GM18526 (cell line): ENCODE data around the gene PLCH2.

Source experiments
- POLR2A ChIP-seq: IDR thresholded peaks from 3 replicates; pipeline ENCODE4 v1.6.1; 2011; ENCODE audit not compliant: insufficient read length; ENCODE audit errors: extremely low read depth

PLCH2 gene

DNA sequence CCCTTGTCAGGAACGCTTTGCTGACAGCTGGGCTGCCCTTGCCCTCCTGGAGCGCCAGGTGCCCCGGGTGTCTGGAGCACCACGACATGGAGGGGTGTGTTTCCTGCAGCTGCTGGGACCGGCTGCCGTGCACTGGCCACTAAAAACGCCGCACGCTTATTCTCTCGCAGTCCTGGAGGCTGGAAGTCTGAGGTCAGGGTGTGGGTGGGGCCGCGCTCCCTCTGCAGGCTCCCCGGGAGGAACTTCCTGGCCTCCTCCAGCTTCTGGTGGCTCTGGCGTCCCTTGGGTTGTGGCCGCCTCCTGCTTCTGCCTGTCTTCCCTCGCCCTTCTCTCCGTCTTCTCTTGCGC lies 28.0 kb upstream of the PLCH2 start:
- no peak for TF ChIP-seq POLR2A

DNA sequence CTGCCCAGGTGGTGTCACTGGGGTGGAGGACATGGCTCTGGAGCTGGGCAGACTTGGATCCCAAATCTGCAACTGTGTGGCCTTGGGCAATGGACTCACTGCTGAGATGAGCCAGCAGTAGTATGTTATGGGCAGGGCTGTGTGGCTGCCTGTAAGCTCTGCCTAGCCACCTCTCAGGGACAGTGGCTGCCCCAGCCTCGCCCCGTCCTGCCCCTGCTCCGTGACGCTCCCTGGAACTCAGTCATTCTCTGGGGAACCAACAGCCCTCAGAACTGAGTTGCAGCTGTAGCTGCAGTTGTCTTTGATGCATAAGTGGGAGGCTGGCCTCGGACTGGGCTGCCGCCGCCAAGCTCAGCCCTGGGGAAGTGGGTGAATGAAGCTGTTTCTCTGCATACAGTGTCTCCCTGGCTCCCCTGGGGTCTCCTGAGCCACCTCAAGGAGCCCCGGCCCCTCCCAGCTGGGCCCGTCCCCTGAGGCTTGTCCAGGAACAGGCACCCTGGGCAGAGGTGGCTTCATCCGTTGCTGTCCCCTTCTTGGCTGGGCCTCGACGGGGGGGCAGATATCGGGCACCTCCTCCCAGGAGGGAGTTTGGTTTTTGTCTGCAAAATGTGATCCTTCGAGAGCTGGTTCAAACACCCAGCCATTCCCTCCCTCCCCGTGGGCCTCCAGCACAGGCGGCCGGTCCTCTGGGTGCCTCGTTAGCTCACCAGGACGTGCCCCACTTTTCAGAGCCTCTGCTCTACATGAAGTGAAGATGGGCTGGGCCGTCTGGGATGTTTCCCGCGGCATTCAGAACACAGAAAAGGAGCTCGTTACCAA lies 26.2 kb upstream of the PLCH2 start:
- TF ChIP-seq POLR2A, result no peak

DNA sequence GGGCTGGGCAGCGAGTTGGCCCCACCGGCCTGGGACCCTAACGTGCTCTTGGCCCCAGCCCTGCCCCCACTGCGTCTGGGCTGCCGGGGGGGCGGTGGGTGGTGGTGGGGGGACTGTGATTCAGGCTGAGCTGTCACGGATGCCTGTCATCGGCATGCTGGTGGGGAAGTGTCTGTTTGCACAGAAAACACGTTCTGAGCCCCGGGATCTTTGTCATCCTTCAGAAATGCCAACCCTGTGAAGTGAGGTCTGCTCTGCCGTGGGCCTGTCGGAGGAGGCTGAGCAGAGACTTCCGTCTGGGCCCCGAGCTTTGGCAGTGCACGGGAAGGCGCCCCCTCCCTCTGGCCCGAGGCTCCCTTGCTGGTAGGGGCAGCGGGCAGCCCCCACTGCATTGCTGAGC lies 24.3 kb upstream of the PLCH2 start:
- TF ChIP-seq POLR2A, result no peak

DNA sequence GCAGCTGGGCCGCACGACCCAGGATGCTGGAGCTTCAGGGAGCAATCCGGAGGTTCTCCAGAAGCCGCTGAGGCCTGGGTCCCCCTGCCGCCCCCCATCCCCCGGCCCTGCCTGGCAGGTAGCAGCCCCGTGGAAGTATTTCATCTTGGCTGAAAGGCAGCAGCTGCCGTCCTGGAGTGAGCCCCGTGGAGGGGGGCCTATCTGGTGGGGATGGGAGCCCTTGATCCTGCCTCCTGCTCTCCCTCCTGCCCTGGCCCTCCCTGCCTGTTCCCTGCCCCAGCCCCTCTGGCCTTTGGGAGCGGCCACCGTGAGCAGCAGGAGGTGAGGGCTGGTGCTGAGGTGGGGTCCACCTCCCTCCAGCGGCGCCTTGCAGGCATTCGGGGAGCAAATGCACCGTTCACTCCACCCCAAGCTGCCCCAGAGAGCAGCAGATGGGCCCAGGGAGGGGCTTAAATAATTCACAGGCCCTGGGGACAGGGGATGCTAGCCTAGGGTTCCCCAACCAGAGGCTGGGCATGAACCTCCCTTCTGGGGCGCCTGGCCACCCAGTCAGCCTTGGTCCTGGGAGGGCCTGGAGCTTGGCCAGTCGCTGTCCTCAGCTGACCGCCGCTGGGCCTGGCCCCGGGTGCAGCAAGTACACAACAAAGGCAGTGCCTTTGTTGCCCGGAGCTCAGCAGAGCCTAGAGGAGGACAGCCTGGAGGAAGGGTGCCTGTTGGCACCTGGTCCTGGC lies 23.7 kb upstream of the PLCH2 start:
- TF ChIP-seq POLR2A, result no peak

DNA sequence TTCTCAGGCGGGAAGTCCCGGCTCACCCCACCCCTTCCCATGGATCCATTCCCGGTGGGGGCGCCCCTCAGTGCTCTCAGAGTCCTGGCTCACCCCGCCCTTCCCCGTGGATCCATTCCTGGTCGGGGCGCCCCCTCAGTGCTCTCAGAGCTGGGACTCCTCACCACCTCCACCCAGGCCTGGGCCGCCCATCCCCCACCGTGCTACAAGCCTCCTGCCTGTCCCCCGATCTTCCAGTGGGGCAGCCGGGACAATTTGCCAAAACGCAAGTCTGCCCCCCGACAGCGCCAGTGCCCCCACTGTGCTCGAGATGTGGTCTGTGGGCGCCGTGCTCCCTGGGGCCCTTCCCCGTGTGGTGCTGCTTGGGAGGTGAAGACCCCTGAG lies 23.2 kb upstream of the PLCH2 start:
- TF ChIP-seq POLR2A, result no peak

DNA sequence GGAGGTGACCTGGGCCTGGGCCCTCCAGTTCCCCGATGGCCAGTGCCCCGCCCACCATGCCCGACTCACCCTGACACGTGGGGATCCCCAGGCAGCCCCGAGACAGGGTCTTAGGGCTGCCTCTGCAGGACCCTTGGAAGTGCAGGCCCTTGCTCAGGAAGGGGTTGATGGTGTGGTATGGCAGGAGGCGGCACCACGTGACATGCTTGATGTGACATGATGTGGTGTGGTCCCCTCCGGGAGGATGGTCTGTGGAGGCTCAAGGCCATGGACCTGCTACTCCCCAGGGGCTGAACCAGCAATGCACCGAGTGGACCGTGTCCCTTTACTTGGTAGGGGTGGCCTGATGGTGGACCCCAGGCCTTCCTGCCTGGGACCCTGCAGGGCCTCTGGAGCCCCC lies 21.9 kb upstream of the PLCH2 start:
- TF ChIP-seq POLR2A, result no peak

DNA sequence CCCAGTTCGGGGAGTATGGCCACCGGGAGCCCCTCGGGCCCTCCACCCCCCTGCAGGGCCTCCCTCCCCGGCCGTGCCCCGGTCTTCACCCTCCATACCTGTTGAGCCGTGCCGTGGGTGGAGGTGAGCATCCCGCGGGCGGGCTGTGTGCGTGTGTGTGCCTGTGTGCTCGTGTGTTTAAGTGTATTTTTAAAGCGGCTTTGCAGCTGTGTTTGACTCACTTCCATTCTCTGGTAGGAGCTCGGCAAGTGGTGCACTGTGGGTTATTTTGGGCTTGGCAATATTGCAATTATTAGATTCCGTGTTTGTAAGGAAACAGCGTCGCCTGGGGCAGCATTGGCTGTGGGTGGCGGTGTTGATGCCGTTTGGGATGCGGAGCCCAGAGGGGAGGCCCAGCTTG lies 20.3 kb upstream of the PLCH2 start:
- TF ChIP-seq POLR2A, result no peak

DNA sequence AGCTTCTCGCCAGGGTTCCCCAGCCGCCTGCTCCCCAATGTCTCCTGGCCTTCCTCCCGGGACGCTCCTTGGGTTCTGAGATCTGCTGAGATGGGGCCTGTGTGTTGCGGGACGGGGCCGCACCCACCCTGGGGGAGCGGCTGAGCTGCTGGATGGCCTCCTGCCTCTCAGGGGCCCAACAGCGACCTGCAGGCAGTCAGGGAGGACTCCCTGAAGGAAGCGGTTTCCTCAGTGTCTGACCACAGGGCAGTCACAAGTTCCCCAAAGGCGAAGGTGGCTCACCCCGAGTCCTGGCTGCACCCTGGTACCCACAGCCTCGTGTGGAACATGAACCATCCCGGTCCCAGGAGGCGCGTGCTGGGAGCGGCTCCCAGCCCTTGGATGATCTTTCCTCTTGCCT lies 18.6 kb upstream of the PLCH2 start:
- no peak for TF ChIP-seq POLR2A

DNA sequence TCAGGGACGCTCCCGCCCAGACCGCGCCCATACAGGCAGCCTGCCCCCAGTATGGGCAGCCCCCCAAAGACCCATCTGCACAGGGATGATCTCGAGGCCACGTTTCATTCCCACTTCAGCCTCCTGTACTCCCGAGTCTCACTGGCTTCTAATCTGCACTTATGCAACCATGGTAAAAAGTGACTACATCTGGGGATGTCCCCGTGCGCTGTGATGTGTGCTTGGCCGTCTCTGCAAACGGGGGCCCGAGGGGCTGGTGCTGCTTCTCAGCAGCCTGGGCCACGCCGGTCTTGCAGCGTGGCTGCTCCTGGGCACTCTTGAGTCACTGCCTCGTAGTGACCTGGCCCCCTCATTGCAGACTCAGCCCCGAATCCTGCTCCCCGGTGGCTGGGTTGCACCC lies 17.4 kb upstream of the PLCH2 start:
- TF ChIP-seq POLR2A, result no peak

DNA sequence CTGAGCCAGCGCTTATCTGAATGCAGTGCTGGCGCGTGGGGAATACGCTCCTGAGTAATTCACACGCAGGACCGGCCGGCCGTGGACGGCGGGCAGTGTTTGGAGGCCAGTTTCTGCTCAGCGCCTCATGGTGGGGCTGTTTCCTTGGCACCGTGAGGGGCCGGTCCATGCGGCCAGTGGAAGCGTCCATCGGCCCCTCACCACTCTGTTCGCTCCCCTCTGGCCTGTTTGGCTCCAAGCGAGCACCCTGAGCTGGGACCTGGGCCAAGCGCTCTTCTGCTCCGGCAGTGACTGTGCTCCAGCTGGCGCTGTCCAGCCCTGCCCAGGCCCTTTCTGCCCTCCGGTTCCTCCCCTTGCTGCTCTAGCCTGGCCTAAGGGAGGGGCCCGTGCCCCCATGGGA lies 16.3 kb upstream of the PLCH2 start:
- TF ChIP-seq POLR2A, result no peak

DNA sequence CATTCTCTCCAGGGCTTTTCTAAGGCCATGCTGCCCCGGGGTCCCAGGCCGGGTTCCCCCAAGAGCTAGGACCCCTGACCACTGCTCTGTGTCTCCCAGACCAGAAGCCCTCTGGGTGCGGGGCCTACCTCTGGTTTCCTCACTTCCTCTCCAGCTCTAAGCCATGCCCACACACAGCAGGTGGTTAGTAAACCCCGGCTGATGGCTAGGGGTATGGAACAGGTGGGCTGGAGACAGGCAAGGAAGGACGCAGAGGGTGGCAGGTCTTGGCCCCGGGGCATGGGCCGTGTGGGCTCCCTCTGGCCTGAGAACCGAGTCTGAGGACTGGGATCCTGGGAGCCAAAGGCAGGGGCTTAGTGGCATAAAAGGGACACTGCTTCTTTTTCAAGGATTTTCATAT lies 15.9 kb upstream of the PLCH2 start:
- no peak for TF ChIP-seq POLR2A

DNA sequence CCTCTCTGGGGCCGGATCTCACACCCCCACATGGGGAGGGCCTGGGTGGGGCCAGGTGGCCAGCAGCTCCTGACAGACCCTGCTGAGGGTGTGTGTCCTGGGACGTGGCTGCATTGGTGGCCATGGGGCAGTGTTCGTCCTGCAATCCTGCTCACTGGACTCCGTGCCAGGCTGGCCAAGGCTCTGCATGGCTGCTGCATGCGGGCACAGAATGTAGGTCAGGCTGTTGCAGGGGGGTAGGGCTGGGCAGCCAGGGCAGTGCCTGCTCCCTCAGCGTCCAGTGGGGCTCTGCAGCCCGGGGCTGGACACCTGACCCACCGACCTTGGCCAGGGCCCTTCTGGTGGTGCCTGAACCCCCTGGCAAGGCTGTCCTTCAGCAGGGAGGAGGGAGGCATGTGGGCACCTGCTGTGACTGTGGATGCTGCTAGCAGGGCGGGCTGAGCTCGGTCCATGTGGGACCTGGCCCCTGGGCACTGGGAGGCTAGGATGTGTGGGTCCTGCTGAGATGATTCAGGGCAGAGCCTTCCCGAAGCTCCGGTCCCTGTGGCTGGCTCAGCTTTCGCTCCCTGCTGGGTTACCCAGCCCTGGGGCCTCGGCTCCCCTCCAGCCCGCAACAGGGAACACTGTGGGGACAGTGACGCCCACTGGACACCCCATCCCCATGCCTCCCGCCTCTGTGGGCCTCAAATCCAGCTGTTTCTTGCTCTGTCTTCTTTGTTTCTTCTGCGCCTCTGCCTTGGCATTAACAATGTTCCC lies 14.9 kb upstream of the PLCH2 start:
- TF ChIP-seq POLR2A, result no peak

DNA sequence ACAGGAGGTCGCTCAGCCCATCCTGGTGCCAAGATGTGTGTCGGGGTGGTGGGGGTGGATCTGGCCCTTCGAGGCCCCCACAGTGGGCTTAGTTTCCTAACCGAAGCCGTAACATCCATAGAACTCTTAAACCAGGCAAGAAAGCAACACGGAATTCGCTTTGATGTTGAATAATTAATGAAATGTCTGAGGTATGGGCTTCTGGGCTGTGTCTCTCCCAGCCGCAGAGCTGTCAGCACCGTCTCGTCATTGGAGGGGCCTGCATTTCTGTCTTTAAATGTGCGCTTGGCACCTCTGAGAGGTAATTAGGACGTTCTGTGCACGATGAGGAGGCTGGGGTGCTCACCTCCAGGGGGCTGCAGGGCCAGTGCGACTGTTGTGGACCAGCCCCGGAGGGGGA lies 13.3 kb upstream of the PLCH2 start:
- TF ChIP-seq POLR2A, result no peak

DNA sequence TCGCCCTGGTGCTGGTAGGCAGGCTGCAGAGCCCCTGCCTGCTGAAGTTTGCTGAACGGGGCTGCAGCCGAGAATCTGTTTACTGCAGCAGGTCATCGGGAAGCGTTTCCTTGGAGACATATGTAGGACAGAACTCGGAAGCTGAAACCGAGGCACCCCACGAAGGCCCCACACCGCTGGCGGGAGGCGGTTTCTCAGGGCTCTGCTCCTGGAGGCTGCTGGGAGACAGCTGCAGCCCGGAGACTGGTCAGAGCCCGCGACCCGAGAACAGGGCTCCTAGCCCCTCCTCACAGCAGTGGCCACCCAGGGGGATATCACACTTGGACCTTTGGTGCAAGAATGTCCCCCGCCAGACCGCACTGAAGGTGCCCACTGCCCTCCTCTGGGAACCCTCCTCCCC lies 12.7 kb upstream of the PLCH2 start:
- TF ChIP-seq POLR2A, result no peak

DNA sequence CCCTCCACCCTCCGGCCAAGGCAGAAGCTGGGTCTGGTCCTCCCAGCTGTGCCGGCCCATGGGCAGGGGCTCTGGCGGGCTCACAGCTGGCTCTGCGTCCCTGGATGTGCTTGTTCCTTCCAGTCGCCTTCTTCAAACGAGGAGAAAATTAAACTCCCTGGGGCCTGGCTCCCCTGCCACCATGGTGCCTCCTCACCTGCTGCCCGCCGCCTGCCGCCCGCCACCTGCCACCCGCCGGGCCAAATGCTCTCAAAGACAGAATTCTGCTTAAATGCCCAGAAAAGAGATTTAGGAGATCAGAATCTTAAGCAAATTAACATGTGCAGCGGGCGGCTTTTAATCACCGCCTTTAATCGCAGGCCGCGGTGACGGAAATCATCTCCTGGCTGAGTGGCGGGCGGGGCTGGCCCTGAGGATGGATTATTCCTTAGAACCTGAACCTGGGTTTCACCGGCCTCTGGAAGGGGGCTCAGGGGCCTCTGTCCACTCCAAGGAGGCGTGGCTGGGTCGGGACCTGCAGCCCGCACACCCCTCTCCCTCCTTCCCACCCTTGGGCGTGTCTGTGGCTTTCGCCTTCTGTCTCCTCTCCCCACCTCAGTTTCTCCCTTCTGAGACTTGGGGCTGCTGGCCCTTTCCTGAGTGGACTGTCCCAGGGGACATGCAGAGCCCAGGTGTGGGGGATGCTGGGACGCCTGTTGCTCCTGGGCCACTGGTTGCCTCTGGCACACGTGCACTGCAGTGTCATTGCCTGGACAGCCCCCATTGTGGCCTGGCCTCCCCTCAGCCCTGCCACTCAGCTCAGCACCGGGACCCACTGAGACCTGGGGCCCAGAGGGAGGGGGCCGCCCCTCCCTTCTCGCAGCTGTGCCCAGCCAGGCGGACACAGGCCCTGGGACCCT lies 10.5 kb upstream of the PLCH2 start:
- TF ChIP-seq POLR2A, result no peak
